A673 (cell line): ENCODE results near the gene CAVIN3. TPM values are rescaled to one million over a fixed set of nuclear protein-coding genes. Genes with fewer than 3 reads are reported as not detected.

Experiments
- BruUV-seq: library from RNA; stranded (reverse); fragments of 400-500 nt; replicated peaks from 2 replicates; lab custom pipeline; 2021; lab: Mats Ljungman, UMichigan
- CTCF ChIA-PET: fragments of 300-600 bp; sonication (Branson Sonifier 250); formaldehyde crosslinking; loops from one replicate; lab custom pipeline; 2022; ENCODE audit warnings: antibody characterized with exemption; lab: Charles Lee
- POLR2A ChIA-PET: fragments of 300-600 bp; sonication (Branson Sonifier 250); formaldehyde crosslinking; loops from one replicate; lab custom pipeline; 2022; ENCODE audit warnings: antibody characterized with exemption; ENCODE audit not compliant: low non-redundant PET; lab: Charles Lee
- DNase-seq: peaks from one replicate; pipeline ENCODE4 v3.0.0-alpha.2; 2015; ENCODE audit warnings: low spot score
- H3K27ac ChIP-seq: fragments of 200-600 bp; sonication (generic); 2 replicates; pipeline ENCODE4 v1.5.1; 2016; ENCODE audit warnings: mixed run types, low read depth, mild to moderate bottlenecking, mixed read lengths, antibody characterized with exemption, low read length; ENCODE audit not compliant: poor library complexity, severe bottlenecking
- H3K27me3 ChIP-seq: fragments of 200-600 bp; sonication (generic); replicated peaks from 2 replicates; pipeline ENCODE4 v1.6.1; 2017; ENCODE audit warnings: mixed run types, low read depth, mild to moderate bottlenecking, mixed read lengths, antibody characterized with exemption, low read length; ENCODE audit not compliant: insufficient read depth, poor library complexity
- H3K36me3 ChIP-seq: fragments of 200-600 bp; sonication (generic); 2 replicates; pipeline ENCODE4 v1.6.1; 2016; ENCODE audit warnings: mixed run types, mild to moderate bottlenecking, mixed read lengths, antibody characterized with exemption, low read length; ENCODE audit not compliant: insufficient read depth, poor library complexity, severe bottlenecking
- H3K4me1 ChIP-seq: fragments of 200-600 bp; sonication (generic); 2 replicates; pipeline ENCODE4 v1.6.1; 2017; ENCODE audit warnings: mixed run types, mild to moderate bottlenecking, mixed read lengths, antibody characterized with exemption, low read length; ENCODE audit not compliant: insufficient read depth, poor library complexity, severe bottlenecking
- H3K4me3 ChIP-seq: fragments of 200-600 bp; sonication (generic); 2 replicates; pipeline ENCODE4 v1.5.1; 2016; ENCODE audit warnings: low read depth, mixed run types, mild to moderate bottlenecking, mixed read lengths, low read length; ENCODE audit not compliant: poor library complexity, severe bottlenecking
- H3K9me3 ChIP-seq: fragments of 200-600 bp; sonication (generic); 2 replicates; pipeline ENCODE4 v1.6.1; 2016; ENCODE audit warnings: mixed run types, low read depth, mild to moderate bottlenecking, mixed read lengths, antibody characterized with exemption, low read length; ENCODE audit not compliant: poor library complexity, severe bottlenecking
- EZH2 ChIP-seq: fragments of 200-600 bp; sonication (generic); IDR thresholded peaks from 2 replicates; pipeline ENCODE4 v1.6.1; 2017; ENCODE audit warnings: borderline replicate concordance, low read depth, mild to moderate bottlenecking, mixed read lengths, antibody characterized with exemption, low read length; ENCODE audit not compliant: poor library complexity, severe bottlenecking
- intact Hi-C: fragments of 100-400 bp; cut with micrococcal nuclease; formaldehyde crosslinking; loops from one replicate; pipeline ENCODE4 v1.10.0; 2022; ENCODE audit not compliant: unreplicated experiment
- total RNA-seq: library from RNA; stranded (reverse); gene quantifications from 2 replicates; pipeline ENCODE4 v1.2.3, GENCODE V29; 2021
- TF ChIP-seq, protein P1 (sequence below): fragments of 300-800, 200-600 bp; sonication (generic); conservative IDR thresholded peaks from 2 replicates; pipeline ENCODE4 v1.5.1; 2017; ENCODE audit warnings: low read depth, mild to moderate bottlenecking, antibody characterized with exemption, low read length, moderate library complexity, mixed read lengths

Gene CAVIN3
- total RNA-seq, 1 experiment from 2014 or later: 1.3 TPM

DNA sequence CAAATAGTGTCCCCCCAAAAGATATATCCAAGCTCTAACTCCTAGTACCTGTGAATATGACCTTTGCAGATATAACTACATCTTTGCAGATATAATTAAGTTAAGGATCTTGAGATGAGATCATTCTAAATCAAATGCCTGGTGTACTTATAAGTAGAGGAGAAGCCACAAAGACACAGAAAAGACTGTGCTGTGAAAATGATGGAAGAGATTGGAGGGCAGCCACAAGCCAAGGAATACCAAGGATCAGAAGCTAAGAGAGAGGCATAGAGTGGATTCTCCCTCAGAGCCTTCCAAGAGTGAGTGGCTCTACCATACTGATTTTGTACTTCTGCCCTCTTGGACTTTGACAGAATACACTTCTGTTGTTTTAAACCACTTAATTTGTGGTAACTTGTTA, 7.5 kb upstream of the CAVIN3 start:
- CTCF ChIA-PET: no interaction called here
- no peak for TF ChIP-seq EZH2
- TF ChIP-seq, protein P1, sequence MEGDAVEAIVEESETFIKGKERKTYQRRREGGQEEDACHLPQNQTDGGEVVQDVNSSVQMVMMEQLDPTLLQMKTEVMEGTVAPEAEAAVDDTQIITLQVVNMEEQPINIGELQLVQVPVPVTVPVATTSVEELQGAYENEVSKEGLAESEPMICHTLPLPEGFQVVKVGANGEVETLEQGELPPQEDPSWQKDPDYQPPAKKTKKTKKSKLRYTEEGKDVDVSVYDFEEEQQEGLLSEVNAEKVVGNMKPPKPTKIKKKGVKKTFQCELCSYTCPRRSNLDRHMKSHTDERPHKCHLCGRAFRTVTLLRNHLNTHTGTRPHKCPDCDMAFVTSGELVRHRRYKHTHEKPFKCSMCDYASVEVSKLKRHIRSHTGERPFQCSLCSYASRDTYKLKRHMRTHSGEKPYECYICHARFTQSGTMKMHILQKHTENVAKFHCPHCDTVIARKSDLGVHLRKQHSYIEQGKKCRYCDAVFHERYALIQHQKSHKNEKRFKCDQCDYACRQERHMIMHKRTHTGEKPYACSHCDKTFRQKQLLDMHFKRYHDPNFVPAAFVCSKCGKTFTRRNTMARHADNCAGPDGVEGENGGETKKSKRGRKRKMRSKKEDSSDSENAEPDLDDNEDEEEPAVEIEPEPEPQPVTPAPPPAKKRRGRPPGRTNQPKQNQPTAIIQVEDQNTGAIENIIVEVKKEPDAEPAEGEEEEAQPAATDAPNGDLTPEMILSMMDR: no peak
- no peak for DNase-seq
- no peak overlapping the region for H3K4me3 ChIP-seq
- no TSS peak for BruUV-seq
- no peaks in the 10 kb centered on the region for H3K27me3 ChIP-seq
- no peaks in the 10 kb centered on the region for H3K9me3 ChIP-seq
- intact Hi-C loops: no loop called here
- H3K4me1 ChIP-seq: no peaks in the 10 kb centered on the region
- H3K27ac ChIP-seq: no peak overlapping the region
- POLR2A ChIA-PET: no interaction called here
- no peaks in the 10 kb centered on the region for H3K36me3 ChIP-seq

DNA sequence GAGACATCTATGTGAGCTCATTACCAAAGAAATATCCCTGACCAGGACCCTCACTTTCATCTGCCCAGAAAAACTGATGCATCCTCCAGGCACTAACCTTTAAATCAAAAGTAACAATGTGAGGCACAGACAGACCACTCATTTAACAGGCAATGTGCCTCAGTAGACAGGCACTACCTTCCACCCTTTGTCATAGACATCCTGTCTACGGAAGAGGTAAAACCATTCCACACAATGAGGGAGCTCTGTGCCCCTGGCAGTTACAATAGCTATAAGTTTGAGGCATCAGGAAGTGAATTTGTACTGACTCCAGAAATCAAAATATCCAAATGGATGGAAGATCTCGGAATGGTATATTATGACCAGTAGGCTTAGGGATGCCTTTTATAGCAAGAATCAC, 6.7 kb upstream of the CAVIN3 start:
- Histone ChIP-seq H3K27me3 (no peaks in the 10 kb centered on the region), H3K4me3 (no peak overlapping the region), H3K4me1 (peaks cover 8% of the 10 kb centered on the region), H3K9me3 (no peaks in the 10 kb centered on the region), H3K27ac (no peak overlapping the region), H3K36me3 (no peaks in the 10 kb centered on the region)
- POLR2A ChIA-PET: no interaction called here
- TF ChIP-seq EZH2: no peak
- TF ChIP-seq, protein P1: no peak
- no TSS peak for BruUV-seq
- no peak for DNase-seq
- CTCF ChIA-PET: no interaction called here
- intact Hi-C loops: no loop called here

DNA sequence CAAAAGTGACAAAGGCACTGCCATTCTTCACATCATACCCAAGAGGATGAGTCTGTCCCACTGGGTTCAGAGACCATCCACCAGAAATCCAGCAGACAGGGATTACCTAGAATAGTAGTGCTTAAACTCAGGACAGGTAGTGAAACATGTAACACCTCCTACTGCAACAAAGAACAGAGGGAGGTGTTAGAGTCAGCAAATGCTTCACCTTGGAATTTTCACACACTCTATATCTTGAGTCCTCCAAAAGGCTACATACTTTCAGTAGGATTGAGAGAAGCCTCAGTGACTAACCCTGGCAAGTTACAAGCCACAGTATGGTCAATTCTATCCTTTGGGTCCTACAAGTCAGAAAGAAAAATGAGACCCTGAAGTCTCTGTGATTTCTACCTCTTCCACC, 6.0 kb upstream of the CAVIN3 start:
- CTCF ChIA-PET: no interaction called here
- Histone ChIP-seq H3K27ac (no peak overlapping the region), H3K4me3 (no peak overlapping the region), H3K27me3 (no peaks in the 10 kb centered on the region), H3K9me3 (no peaks in the 10 kb centered on the region), H3K4me1 (peaks cover 15% of the 10 kb centered on the region), H3K36me3 (no peaks in the 10 kb centered on the region)
- intact Hi-C loops: no loop called here
- POLR2A ChIA-PET: no interaction called here
- no TSS peak for BruUV-seq
- TF ChIP-seq, protein P1: no peak
- no peak for TF ChIP-seq EZH2
- DNase-seq: no peak
